HG02571 (cell line): ENCODE data around the gene CGNL1.

Experiments used
- ATAC-seq: cut with Tn5 transposase; IDR thresholded peaks from one replicate; pipeline ENCODE4 v1.9.1; 2021; ENCODE audit warnings: mild to moderate bottlenecking, moderate library complexity; ENCODE audit not compliant: unreplicated experiment

Gene CGNL1

DNA sequence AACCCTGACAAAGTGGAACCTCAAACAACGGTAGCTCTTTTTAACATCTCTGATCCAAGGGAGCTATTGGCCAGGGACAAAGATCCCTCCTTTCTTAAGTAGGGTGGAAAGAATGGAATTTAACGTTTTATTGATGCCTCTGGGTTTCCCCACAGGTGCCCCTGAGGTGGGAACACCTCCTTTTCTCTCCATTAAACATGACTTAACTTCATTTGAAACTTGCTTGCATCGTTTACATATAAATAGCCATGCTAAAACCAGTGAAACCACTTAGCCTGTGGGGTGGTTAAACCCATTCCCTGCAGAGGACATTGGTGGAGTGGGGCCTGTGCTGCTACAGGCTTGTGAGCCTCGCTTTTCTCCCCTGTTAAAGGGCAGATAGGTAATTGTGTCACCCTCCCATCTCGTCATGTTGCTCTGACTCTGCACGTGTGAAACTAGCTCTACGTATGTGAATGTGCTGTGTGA is 9.7 kb downstream of the CGNL1 start:
- ATAC-seq, result no peak

DNA sequence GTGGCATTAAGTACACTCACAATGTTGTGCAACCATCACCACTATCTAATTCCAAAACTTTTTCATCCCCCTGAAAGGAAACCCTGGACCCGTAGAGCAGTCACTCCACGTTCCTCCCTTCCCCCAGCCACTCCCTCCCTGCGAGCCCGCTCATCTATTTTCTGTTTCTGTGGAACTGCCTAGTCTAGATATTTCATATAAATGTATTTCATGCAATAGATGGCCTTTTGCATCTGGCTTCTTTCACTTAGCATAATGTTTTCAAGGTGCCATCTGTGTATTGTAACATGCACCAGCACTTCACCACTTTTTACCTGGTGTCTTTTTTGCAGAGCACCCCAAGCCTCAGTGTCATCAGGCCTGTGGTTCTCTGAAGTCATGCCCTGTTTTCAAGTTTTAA is 10.7 kb downstream of the CGNL1 start:
- ATAC-seq, result no peak

DNA sequence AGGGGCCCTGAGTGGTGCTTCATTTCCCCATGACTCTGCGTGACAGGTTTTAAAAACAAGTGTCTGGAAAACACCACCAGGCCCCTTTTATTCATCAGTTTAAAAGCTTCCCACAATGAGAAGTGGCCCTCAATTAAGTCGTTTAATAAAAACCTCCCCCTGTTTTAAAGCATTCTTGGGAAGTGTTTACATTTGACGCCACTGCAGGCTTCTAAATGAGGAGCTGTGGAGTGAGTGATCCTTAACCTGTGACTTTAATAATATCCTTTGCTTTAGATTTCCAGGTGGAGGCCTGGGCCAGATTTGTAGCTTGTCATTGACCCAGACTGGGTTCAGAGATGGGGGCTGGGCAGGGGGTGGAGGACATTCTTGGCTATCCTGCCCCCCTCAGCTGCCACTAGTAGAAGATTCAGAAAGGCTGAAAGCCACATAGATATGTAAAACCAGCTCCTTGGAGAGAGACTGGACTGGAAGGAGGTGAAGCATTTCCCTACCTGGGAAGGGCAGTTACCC is 11.3 kb downstream of the CGNL1 start:
- ATAC-seq, result no peak

DNA sequence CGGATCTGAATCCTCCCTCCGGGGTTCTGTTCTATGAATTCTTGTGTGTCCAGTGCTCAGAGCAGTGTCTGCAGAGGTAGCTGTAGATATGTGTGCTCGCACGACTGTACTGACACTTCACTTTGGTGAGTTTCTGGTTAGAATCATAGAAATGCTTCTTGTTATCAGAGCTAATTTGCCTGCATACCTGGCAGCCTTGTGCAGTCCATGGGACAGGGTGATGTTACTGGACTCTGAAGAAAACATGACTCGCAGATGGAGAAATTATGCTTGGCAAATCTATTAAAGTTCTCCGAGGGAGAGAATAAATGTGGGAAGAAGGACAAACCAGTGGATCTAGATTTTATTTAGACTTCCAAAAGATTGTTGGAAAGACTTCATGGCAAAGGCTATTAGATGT is 12.2 kb downstream of the CGNL1 start:
- no peak for ATAC-seq

DNA sequence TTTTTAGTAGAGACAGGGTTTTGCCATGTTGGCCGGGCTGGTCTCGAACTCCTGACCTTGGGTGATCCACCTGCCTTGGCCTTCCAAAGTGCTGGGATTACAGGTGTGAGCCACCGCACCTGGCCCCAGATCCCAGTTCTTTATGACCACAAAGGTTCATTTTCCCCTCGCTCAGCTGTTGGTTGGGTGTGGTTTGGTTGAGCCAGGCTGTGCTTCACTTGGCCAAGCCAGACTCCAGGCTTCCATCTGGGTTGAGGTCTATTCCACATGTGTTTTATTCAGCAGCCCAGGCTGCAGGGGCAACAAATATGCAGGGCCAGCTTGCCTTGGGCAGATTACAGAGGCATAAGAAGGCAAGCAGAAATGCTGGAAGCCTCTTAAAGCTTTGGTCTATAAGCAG is 13.7 kb downstream of the CGNL1 start:
- no peak for ATAC-seq

DNA sequence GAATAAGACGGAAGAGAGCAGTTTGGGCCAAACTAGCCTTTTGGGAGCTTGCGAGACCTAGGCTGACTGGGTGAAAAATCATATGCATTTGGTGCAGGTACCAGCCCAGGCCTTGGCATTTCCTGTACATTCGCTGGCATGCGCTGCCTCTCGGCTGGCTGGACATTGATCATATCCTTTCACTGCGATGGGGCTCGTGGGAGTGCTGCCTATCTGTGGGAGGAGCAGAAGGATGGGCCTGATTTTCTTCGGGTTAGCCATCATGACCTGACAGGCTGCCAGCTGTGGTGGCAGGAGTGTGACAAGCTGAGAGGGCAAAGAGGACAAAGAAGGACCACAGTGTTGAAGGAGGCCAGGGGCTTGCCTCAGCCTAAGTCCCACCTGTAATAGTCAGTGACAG is 14.3 kb downstream of the CGNL1 start:
- no peak for ATAC-seq

DNA sequence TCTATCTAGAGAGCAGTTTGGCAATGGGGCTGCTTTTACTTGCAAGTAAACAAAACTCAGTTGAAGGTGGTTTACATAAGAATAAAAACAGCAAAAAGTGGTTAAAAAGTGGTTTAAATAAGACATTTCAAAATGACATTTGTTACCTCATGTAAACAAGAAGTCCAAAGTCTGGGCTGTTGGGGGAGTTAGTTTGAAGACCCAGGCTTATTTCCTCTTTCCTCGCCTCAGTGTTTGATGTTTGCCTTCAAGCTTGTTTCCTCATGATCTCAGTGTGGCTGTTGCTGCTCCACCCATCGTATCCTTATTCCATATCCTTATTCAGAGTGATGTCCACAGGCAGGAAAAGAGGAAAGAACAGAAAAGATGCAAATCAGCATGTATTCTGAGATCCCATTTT is 15.2 kb downstream of the CGNL1 start:
- ATAC-seq, result no peak

DNA sequence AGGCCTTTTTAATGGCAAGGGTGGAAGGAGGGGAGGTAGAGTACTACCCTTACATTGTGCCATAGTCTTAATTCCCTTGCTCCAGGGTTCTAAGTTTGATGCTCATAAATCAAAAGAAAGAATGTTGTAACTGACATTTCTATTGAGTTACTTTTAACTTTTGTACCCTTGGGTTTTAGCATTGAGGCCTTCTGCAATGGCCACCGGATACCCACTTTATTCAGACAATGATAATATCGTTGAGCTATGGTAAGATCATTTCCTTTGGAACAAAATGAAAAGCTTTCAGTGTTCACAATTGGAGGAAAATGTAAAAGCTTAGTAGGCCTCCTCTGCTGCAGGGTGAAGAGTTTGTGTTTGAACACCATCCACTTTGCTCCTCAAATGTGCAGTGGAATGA is 16.8 kb downstream of the CGNL1 start:
- no peak for ATAC-seq

DNA sequence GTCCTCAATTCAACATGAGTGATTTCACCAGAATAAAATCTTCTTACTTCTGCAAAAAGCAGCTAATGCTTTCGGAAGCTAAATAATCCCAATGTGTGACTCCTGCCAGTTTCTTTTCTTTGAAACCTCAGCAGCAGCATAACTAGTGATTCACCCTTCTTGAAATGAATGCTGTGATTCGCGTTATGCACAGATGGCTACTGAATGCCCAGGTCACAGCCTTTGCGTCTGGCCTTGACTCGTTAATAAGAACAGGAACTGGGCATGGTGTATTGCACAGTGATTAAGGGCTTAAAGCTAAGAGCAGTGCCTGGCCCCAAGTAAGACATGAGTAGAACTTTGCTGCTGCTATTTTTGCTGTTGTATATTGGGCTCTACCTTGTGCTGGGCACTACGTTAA is 19.0 kb downstream of the CGNL1 start:
- ATAC-seq, result no peak

- no peak for ATAC-seq
Measured at GRCh38 chr15:57398336-57398735, 22.0 kb downstream of the CGNL1 start.

- ATAC-seq, result no peak
Measured at GRCh38 chr15:57401546-57401945, 25.2 kb downstream of the CGNL1 start.

DNA sequence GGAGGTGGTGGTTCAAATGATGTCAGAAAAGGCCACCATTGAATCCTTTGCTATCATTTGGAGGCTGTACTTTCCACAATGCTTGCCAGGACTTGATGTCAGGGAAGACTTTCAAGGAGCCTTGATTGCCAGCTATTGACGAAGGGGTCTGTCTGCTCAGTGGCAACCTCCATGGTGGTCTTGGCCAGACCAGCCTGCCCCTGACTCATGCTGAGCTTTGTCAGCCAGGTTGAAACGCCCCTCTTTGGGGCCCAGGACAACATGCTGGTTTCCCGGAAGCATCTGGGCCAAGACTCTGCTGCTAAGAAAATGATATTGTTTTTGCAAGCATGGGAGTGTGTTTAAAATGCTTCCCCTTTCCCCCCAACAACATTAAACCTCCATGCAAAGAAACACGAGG is 26.7 kb downstream of the CGNL1 start:
- ATAC-seq, result no peak

DNA sequence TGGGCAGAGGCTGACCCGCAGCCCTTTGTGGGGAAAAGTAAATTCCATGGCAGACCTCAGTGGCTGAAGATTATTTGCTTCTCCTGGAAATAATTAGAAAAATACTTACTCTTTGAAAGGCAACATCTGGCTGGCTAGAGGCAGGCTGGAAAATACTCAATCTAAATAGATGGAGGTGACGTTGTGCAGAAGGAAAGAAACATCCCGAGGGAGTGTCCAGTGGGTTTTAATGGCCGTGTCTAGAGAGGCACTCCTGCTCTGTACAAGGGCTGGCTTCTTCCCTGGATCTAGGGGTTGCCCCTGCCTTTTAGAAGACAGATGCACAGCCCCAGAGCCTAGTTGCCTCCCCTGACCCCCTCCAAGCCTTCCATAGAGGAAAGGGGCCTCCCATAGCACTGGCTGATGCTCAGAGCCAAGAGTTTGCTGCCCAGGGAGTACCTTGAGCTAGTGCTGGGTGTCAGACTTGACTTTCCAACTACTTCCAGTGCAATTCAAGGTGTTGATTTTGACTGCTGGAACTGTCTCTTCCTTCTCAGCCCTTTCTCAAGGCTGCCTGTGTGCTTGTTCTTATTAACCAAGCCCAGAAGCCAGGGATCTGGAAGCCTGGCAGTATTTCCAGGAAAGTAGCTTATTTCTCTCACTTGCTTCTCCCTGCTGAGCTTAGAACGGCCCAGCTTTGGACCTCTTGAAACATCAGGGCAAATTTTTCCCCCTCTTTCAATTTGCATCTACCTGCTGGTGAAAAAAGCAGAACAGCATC is 27.4 kb downstream of the CGNL1 start:
- no peak for ATAC-seq

GRCh38 chr15:57405133-57405532 is 28.8 kb downstream of the CGNL1 start:
- no peak for ATAC-seq

DNA sequence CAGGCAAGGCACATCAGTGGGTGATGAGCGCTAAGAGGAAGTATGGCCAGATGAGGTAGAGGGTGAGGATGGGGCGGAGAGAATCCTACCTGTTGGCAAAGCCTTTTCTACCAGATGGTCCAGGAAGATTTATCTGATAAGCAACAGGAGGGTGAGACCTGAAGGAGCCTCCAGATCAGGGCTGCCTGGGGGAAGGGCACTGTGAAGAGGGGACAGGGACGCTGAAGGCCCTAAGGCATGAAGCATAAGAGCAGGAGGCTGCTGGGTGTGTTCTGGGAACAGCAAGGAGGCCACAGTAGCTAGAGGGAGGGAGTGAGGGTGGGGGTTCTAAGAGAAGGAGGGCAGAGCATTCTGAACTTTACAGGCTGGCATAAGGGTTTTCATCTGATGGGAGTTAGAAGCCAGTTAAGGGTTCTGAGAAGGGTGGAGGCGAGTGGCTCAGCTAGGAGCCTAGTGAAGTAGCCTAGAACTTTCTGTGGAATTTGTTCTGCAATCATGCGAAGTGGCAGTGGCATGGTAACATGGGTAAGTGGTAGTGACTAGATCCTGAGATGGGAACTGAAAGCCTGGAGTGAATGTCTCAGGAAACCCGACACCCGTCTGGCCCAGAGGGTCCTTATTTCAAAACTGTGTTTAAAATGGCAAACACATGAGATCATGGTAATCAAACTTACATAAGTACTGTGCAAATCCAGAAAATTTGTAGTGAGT is 29.9 kb downstream of the CGNL1 start:
- no peak for ATAC-seq

DNA sequence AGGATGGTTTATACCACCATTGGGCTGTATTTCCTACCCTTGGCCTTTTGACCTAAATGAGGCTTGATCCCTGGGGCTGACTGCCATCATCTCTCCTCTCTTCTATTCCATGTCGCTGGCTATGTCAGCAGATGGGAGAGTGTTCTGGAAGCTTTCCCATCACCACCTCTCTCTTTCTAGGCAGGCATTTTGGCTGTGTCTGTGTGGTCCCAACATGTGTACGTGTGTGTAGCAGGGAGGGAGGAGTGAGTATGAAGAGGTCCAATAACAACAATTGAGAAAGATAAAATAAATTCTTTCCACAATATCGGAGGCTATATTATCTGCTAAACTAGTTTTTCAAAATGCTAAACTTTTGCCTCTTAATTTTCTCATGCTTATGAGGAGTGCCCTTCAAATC is 34.1 kb downstream of the CGNL1 start:
- ATAC-seq, result no peak

GRCh38 chr15:57411945-57412768 is 35.9 kb downstream of the CGNL1 start:
- no peak for ATAC-seq

DNA sequence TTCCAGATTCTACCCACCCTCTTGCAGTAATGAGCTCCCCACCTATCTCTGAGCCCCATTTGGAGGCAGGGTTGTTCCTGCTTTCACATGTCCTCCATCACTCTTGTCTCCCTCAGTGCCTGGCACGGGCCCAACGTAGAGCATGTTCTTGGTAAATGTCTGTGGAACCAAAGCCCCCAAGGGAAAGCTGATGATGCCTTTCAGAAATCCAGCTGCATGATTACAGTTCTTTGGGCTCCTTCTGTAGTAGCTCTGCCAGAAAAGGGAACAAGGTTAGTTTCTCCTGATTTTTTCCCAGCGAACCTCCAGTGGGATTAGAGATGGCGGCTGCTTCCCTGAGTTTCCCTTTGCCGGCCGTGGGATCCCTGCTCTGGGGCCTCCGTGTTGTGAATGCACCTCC is 39.3 kb downstream of the CGNL1 start:
- ATAC-seq, result no peak

DNA sequence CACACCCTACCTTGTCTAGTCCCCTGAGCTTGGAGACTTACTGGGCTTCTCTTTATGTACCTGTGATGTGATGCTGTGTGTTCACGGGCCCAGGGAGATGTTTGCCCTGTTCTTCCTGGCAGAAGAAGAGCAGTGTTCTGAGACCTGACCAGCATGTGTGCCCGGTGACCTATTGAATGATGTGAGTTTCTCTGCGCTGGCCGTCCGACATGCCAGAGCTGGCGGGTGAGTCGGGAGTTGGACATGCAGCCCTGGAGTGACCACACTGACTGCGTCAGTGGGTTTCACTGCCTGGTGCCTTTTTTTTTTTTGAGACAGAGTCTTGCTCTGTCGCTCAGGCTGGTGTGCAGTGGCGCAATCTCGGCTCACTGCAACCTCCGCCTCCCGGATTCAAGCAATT is 42.3 kb downstream of the CGNL1 start:
- no peak for ATAC-seq

DNA sequence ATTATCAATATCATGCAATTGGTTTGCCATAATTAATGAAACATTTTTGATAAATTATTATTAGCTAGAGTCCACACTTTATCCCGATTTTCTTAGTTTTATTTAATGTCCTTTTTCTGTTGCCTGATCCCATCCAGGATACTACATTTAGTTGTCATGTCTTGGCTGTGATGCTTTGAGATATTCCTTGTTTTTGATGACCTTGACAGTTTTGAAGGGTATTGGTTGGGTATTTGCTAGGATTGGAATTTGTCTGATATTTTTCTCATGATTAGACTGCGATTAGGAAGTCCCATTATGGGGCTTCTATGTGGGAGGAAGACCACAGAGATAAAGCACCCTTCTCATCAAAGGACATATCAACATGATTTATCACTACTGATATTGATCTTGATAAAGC is 43.0 kb downstream of the CGNL1 start:
- ATAC-seq, result no peak

DNA sequence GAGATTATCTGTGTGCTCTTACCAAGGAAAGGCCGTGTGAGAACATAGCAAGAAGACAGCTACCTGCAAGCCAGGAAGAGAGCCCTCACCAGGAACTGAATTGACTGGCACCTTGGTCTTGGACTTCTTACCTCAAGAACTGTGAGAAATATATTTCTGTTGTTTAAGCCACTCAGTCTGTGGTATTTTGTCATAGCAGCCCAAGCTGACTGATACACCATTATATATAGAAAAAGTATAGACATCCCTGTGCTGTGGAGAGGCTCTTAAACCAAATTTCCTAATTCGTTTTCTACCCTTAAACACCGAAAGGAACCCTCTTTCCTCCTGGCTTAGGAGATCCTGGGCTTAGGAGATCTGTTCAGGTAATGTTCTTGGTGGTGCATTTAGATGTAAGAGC is 44.8 kb downstream of the CGNL1 start:
- no peak for ATAC-seq
